IPS-NIHi11 (cell line): ENCODE data around the gene SPAG16.

Experiments
- DNase-seq: peaks from one replicate; pipeline ENCODE4 v3.0.0; 2012; ENCODE audit warnings: mixed read lengths, low spot score

SPAG16 gene

GRCh38 chr2:213816583-213816982 lies 532.3 kb downstream of the SPAG16 start:
- DNase-seq, result no peak

GRCh38 chr2:213818436-213818835 lies 534.2 kb downstream of the SPAG16 start:
- no peak for DNase-seq

GRCh38 chr2:213834331-213834730 lies 550.1 kb downstream of the SPAG16 start:
- no peak for DNase-seq

- no peak for DNase-seq
Measured at GRCh38 chr2:213834746-213835145, 550.5 kb downstream of the SPAG16 start.

GRCh38 chr2:213846856-213847255 lies 562.6 kb downstream of the SPAG16 start:
- DNase-seq, result no peak

GRCh38 chr2:213847316-213847715 lies 563.1 kb downstream of the SPAG16 start:
- DNase-seq, result no peak

- no peak for DNase-seq
Measured at GRCh38 chr2:213848631-213849030, 564.4 kb downstream of the SPAG16 start.

- no peak for DNase-seq
Measured at GRCh38 chr2:213861638-213862037, 577.4 kb downstream of the SPAG16 start.

GRCh38 chr2:213862407-213863076 lies 578.3 kb downstream of the SPAG16 start:
- DNase-seq, result peak; percentile 17

GRCh38 chr2:213863541-213863940 lies 579.3 kb downstream of the SPAG16 start:
- no peak for DNase-seq

- DNase-seq, result no peak
Measured at GRCh38 chr2:213868526-213868925, 584.3 kb downstream of the SPAG16 start.

GRCh38 chr2:213885485-213885884 lies 601.2 kb downstream of the SPAG16 start:
- DNase-seq, result no peak

GRCh38 chr2:213914510-213914909 lies 630.2 kb downstream of the SPAG16 start:
- DNase-seq, result no peak

GRCh38 chr2:213920014-213920413 lies 635.8 kb downstream of the SPAG16 start:
- DNase-seq, result no peak

GRCh38 chr2:213923543-213923942 lies 639.3 kb downstream of the SPAG16 start:
- DNase-seq, result peak; percentile 10

- peak; percentile 25 for DNase-seq
Measured at GRCh38 chr2:213934560-213934959, 650.3 kb downstream of the SPAG16 start.

GRCh38 chr2:213958086-213958485 lies 673.8 kb downstream of the SPAG16 start:
- no peak for DNase-seq

GRCh38 chr2:213959589-213959988 lies 675.3 kb downstream of the SPAG16 start:
- DNase-seq, result no peak

GRCh38 chr2:213971536-213971935 lies 687.3 kb downstream of the SPAG16 start:
- DNase-seq, result no peak

GRCh38 chr2:213980883-213981282 lies 696.6 kb downstream of the SPAG16 start:
- DNase-seq, result no peak

- DNase-seq, result no peak
Measured at GRCh38 chr2:213989207-213989606, 704.9 kb downstream of the SPAG16 start.

GRCh38 chr2:213991453-213992108 lies 707.3 kb downstream of the SPAG16 start:
- DNase-seq, result no peak

- DNase-seq, result no peak
Measured at GRCh38 chr2:213995400-213996105, 711.3 kb downstream of the SPAG16 start.
